HG03439 (cell line): ENCODE results near the gene CPLX1.
"Not testable (repeated sequence)": the region's sequence is repeated elsewhere in the genome, so short reads cannot be mapped to it uniquely, and the experiment has no call there.

Source experiments
- ATAC-seq: cut with Tn5 transposase; IDR thresholded peaks from one replicate; pipeline ENCODE4 v1.9.1; 2021; ENCODE audit warnings: mild to moderate bottlenecking, moderate library complexity; ENCODE audit not compliant: unreplicated experiment

The CPLX1 gene

DNA sequence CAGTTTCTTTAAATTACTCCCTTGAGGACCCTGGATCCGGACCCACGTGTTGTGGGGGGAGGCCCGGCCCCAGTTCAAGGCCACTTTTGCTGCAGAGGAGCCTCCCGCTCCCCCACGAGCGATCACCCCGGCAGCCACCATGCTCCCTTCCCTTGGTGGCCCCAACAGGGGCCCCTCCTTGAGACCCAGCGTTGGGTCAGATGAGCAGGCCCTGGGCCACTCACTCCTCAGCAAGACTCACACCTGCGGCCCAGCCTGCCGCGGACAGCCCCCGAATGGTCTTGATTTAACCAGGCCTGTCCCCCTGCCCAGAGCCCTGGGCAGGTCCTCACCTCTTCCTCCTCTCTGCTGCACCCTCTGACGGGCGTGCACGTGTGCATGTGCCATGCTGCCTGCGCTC is 4.3 kb downstream of the CPLX1 start:
- ATAC-seq, result no peak

DNA sequence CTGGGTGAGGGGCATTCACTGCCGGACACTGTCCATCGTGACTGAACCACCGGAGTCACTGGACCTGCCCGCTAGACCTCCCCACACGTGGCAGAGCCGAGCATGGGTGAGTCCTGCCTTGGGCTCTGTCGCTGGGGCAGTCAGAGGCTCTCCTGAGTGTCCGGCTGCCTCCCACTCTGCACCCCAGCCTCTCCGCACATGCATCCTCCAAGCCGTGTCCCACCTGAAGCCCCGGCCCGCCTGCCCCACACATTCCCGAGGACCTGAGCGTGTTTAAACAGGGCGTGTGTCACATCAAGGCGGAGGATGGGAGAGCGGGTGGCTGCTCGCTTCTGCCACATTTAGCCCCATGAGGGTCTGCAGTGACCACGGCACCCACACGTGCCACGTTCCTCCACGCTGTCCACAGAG is 4.7 kb downstream of the CPLX1 start:
- ATAC-seq, result no peak

DNA sequence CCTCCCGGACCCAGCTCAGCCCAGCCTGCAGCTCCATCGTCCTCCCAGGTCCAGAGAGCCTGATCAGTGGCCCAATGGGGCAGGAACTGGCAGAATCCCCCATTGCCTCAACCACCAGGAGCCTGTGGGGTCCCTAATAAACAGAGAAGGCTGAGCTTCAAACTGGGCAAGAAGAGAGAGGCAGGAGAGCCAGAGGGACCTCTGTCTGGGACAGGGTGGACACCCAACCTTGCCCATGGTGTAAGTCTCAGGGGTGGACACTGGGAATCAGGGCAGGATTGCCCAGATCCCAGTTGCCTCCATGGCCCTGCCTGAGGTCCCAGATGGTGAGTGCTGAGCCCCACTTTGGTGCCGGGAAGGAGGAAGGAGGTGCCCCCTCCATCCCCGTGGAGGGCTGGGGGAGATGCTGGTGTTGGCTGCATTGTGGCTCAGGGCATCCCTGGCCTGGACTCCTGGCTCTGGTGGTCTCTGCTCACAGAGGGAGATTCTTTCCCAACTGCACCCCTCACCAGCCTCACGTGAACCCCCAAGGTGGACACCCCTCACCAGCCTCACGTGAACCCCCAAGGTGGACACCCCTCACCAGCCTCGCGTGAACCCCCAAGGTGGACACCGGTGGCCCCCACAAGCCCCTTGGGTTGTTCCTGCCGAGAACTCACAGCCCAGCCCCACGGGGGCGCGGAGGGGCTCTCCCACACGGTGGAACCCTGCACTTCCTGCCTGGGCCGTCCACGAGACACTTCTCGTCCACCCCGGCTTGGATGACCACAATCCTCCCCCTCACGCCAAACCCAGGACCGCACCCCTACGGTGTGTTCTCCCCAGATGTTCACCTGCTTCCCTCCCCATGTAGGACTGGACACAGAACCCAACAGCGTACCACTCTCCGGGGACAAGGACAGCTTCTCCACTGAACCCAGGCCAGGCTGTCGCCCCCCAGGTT is 5.4 kb downstream of the CPLX1 start:
- ATAC-seq, result no peak

DNA sequence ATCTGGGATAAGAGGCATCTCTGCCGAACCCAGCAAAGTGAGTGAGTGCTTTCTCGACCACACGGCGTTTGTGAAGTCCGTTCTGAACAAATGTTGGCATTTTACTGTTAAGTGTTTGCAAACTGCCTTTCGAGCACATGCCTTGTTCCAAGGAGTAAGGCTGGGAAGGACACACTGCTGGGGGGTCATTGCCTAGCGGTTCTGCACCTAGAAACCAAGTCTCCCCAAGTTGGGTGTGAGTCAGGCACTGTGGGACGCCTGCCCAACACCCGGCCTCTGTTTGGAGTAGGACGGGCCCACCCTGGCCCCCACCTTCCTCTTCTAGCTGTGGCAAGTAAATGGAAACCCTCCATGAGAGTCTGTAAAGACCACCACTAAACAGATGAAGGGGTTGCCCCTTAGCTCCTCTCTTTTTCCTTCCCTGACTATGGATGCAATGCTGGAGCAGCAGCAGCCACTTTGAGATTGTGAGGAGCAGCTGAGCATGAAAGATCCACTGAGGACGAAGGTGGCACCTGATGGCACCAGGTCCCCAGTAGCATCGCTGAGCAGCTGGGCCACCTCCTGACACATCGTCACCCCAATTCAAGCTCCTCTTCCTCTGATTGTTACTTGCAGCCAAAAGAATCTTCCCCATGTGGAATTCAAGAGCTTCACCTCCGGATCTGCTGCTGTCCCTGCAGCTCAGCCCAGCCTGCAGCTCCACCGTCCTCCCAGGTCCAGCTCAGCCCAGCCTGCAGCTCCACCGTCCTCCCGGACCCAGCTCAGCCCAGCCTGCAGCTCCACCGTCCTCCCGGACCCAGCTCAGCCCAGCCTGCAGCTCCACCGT is 6.3 kb downstream of the CPLX1 start:
- no peak for ATAC-seq

DNA sequence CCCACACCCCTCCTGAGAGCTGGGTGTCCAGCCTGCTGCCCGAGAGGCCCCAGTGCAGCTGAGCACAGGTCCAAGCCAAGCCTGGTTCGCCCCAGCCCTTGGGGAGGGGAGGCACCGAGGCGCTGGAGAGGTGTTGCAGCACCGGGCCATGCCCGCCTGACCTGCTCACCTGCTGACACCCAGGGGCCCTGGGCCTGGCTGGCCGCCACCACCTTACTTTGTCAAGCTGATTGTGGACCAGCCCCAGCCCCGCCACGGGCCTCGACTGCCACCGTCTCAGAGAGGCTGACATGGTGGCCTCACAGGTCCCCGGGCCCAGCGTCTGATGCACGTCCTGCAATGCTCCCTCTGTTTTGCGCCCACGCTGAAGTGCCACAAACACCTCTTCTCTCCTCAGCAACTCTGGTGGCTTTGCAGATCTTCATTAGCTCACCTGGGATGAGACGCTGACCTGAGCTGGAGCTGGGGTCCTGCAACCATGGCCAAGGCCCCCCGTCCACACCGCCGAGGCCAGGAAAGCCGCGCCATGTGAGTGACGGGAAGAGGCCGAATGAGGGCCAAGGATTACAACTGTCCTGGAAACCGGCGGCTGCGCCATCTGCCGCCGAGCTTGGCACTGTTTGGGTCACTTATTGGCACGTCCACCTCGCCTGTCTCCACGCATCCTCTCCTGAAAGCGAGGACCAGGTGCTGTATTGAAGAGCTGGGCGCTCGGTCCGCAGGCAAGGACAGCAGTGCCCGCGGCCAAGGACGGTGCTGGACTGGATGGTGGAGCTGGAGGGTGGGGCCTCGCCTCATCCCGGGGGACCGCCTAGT is 7.6 kb downstream of the CPLX1 start:
- ATAC-seq, result no peak

DNA sequence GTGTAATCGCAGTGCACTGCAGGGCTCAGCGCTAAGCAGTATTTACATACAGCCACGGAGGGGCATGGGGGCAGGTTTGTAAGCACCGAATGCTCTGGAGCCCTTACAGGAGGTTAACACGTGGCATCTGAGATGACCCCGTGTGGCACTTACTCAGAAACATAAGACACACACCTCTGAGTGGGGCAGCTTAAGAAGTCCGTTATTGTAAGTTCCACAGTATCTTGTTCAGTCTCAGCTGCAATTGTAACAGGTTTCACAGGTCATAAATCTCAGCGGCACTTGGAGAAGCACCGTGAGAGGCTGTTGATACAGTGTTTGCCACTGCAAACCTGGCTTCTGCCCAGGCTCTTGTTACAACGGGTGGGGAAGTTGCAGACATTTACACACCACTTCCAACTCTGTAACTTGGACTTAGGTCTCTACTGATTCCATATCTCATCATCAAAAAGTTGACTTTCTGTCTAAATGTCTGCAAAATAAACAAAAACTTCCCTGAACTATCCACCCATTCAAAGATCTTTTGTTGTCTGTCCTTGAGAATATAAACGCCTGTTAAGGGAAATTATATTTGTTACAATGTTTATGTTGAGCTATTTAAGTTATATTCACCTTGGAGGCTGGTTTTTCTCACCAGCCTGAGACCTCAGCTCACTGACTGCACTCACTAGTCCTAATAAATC is 10.3 kb downstream of the CPLX1 start:
- no peak for ATAC-seq

DNA sequence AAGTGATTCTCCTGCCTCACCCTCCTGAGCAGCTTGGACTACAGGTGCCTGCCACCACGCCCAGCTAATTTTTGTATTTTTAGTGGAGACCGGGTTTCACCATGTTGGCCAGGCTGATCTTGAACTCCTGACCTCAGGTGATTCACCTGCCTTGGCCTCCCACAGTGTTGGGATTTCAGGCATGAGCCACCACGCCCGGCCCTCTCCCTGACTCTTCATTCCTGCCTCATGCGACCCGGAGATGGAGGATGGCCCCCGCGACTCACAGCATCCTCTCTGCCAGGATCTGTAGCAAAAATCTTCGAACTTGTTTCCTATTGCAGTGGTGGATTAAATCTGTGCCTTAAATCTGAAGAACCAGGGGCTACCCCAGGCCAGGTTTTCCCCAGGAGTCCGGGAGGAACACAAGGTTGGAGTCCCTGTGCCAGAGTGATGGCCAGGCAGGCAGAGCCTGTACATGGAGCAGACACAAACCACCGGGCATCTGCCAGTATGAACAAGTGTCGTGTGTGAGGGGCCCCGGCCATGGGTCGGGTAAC is 11.5 kb downstream of the CPLX1 start:
- no peak for ATAC-seq

DNA sequence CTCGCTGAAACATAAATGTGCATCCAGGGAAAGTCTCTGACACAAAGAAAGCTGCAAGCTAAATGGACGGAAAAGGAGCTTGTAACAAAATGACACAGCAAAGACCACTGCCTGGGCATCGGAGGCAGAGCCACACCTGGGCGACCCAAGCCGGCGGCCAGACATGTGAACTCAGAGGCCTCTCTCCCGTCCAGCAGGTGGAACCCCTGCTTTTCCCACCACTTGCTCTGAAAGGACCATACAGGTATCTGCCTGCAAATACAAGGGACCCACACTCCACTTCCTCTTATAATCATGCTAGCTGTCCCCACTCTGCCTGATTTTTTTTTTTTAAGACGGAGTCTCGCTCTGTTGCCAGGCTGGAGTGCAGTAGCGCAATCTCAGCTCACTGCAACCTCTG is 12.0 kb downstream of the CPLX1 start:
- no peak for ATAC-seq

DNA sequence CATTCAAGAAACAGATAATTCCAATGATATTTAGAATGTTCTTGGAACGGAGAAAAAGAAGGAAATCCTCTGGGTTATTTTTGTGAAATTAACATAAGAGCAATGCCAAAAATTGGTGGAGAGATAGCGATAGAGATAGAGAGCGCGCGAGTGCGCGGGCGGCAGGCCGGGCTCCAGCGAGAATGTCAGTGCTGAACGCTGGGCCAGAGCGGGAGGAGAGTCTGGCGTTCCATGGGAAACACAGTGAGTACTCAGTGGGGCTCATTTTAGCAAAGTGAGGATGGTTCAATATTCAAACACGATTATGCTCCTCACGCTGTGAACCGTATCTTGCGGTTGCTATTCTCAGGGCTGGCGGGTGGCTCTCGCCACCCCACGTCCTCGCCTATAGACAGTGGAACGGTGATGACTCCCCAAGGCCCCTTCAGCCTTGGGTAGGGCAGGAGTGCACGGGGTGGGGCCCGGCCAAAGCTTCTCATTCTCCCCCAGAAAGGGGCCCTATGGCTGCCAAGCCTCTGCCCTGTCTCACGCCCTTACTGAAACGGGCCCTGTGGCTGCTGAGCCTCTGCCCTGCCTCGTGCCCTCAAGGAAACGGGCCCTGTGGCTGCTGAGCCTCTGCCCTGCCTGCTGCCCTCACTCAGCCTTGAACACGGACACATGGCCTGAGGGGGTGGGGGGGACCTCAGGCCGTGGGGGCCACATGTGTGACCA is 16.9 kb downstream of the CPLX1 start:
- ATAC-seq, result no peak

DNA sequence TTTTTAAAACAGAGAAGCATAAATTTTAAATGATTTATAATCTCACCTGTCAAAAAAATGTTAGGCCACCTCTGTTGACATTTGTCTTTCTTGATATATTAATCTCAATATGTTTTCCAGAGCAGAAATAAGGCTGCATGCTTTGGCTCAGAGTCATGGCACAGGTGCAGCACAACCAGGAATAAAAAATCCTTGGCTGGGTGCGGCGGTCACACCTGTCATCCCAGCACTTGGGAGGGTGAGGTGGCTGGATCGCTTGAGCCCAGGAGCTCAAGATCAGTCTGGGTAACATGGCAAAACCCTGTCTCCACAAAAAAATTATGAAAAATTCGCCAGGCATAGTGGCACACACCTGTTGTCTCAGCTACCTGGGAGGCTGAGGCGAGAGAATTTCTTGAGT is 18.1 kb downstream of the CPLX1 start:
- no peak for ATAC-seq

DNA sequence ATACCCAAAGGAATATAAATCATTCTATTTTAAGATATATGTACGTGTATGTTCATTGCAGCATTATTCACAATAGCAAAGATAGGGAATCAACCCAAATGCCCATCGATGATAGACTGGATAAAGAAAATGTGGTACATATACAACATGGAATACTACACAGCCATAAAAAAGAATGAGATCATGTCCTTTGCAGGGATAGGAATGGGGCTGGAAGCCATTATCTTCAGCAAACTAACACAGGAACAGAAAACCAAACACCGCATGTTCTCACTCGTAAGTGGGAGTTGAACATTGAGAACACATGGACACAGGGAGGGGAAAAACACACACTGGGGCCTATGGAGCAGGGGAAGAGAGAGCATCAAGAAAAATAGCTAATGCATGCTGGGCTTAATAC is 18.9 kb downstream of the CPLX1 start:
- ATAC-seq, result not testable (repeated sequence)

DNA sequence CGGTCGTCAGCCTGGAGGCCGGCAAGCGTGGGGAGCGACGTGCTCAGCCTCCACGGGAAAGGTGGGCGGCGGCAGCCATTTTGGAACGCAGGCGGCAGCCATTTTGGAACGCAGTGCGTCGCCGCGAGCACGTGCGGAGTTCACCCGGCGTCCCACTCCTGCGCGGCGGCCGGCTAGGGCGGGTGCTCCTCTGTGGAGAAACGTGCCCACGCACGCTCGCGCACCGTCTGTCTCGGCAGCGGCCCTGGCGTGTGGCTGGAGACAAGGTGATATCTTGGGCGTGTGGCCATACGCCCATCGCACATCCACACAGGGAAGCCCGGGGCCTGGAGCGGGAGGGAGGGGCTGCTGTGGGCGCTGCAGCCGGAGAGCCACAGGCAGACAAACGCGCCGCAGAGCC is 21.1 kb downstream of the CPLX1 start:
- ATAC-seq, result no peak

DNA sequence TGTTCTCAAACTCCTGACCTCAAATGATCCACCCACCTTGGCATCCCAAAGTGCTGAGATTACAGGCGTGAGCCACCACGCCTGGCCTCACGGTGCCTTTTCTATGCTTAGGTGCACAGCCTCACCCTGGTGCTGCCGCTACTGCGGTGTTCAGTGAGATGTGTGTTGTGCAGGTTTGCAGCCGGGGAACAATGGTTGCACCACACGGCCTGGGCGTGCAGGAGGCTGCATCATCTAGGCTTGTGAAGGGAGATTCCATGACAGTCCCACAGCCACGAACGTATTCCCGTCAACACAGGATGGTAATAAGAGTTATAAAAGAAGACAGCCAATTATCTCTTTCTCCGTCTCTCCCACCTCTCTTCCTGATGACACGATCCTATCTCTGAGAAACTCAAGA is 22.0 kb downstream of the CPLX1 start:
- ATAC-seq, result no peak

DNA sequence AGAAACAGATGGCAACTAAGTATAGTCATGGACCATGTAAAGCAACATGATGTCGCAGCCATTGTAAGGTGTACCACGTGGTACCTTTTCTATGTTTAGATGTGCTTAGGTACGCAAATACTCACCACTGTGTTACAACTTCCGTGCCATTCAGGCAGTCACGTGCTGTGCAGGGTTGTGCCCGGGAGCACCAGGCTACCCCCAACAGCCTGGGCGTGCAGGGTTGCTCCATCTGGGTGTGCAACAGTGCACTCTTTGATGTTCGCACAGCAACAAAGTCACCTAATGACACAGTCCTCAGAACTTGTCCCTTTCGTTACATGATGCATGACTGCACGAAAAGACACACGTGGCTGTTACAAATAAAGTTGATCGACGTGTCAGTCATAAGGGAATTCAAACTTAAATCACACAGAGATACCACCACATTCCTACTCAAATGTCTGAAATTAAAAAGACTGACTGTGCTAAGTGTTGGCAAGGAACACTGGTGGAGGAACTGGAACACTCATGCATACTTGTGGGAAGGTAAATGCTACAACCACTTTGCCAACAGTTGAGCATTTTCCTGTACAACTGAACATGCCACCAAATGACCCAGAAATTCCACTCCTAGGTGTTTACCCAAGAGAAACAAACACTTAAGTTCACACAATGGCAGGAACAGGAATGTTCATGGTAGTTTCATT is 24.3 kb downstream of the CPLX1 start:
- no peak for ATAC-seq

DNA sequence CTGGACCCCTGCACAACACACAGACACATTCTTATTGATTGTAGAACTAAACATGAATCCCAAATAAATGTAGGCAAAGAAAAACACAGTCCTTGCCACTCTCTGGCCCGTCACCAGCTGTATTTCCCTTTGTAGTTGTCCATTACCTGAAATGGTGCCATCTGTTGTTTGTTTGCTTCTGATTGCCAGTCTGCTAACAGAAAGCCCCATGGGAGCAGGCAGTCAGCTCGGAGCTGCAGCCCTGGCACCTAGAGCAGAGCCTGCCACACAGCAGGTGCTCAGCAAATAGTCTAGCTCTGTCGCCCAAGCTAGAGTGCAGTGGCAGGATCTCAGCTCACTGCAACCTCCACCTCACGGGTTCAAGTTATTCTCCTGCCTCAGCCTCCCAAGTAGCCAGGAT is 28.9 kb downstream of the CPLX1 start:
- ATAC-seq, result no peak

DNA sequence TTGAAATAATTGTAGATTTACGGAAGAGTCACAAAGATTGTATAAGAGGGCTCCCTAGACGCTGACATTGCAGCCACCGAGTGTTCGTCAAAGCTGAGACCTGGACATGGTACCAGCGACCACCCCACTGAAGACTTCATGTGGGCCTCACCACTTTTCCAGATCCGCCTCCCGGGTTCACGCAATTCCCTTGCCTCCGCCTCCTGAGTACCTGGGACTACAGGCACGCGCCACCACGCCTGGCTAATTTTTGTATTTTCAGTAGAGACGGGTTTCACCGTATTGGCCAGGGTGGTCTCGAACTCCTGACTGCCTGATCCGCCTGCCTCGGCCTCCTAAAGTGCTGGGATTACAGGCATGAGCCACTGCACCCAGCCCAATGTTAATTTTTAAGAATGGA is 29.7 kb downstream of the CPLX1 start:
- ATAC-seq, result no peak

DNA sequence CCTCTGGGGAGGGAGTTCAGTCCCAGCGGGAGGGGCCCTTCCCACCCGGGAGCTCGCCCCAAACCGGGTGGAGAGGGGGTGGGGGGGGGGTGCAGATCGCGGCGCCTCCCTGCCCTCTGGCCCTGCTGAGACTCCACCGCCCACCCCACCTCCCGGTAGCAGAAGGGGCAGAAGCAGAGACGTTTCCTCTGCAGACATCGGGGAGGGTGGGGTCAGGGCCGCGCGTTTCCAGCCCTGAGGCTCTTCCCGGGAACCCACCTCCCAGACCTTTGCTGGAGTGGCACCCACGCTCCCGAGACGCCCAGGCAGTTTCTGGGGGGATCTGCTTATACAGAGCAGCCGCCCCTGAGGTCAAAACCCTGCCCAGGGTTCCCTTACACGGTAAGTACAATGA is 30.2 kb downstream of the CPLX1 start:
- ATAC-seq, result no peak

DNA sequence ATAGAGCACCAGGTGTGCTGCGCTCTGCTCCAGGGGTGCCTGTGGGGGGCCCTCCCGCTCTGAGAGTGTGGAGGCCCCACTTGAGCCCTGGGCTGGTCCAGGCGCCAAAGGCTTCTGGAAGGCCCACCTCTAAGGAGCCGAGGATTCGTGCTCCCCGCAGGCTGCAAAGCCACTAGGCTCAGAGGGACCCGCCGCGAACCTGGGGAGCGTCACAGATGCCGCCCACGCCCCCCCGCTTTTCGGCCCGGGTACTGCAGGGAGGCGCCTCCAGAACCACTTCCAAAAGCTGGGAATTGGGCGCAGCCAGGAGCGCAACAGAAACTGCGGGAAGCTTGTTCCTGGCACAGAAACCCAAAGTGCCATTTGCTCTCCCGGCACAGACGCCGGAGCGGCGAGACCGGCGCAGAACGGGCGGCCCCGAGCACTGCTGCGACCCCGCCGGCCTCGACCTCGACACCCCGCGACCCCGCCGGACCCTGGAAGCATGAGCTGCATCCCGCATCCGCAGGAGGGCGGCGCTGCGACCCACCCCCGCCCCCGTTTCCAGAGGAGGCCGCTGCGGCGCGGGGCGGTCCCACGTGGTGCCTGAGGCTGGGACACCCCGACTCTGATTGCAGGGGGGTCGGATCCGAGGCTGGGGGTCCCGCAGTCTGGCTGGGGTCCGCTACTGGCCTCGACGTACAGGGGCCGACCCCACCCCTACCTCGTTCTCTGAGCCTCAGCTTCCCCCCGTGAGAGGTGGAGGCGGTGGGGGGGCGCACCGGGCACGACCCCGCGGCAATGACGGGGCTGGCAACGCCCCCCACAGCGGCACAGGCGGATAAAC is 30.8 kb downstream of the CPLX1 start:
- ATAC-seq, result no peak
